SK-N-SH treated with all-trans-retinoic acid at 6 μM for 48 hours (cell line): Measurements from ENCODE around the gene SIDT1.

ENCODE experiments used
- ATAC-seq: fragments of 200-7000 bp; cut with Tn5 transposase; 3 replicates; pipeline ENCODE4 v1.9.1; 2020; ENCODE audit warnings: mild to moderate bottlenecking, moderate library complexity
- BACH2 ChIP-seq: fragments of 250-450 bp; sonication (Bioruptor Pico); IDR thresholded peaks from 2 replicates; pipeline ENCODE4 v1.9.0; 2021; ENCODE audit warnings: mild to moderate bottlenecking, borderline replicate concordance
- CSDC2 ChIP-seq: fragments of 250-450 bp; sonication (Bioruptor Pico); IDR thresholded peaks from 2 replicates; pipeline ENCODE4 v1.5.0; 2020; ENCODE audit warnings: mild to moderate bottlenecking, moderate library complexity
- GLIS3 ChIP-seq: fragments of 250-450 bp; sonication (Bioruptor Pico); IDR thresholded peaks from 2 replicates; pipeline ENCODE4 v1.5.0; 2020; ENCODE audit warnings: mild to moderate bottlenecking, moderate library complexity
- ISL1 ChIP-seq: fragments of 250-450 bp; sonication (Bioruptor Pico); IDR thresholded peaks from 2 replicates; pipeline ENCODE4 v2.1.2; 2022; ENCODE audit warnings: mild to moderate bottlenecking, moderate library complexity
- OSR1 ChIP-seq: fragments of 250-450 bp; sonication (Bioruptor Pico); IDR thresholded peaks from 2 replicates; pipeline ENCODE4 v1.8.0; 2022; ENCODE audit warnings: moderate library complexity, mild to moderate bottlenecking, inconsistent platforms
- PPARA ChIP-seq: fragments of 250-450 bp; sonication (Bioruptor Pico); IDR thresholded peaks from 2 replicates; pipeline ENCODE4 v1.5.0; 2020; ENCODE audit warnings: mild to moderate bottlenecking, borderline replicate concordance
- RARB ChIP-seq: fragments of 250-450 bp; sonication (Bioruptor Pico); IDR thresholded peaks from 2 replicates; pipeline ENCODE4 v1.8.0; 2021; ENCODE audit warnings: mild to moderate bottlenecking, moderate library complexity
- SNAI2 ChIP-seq: fragments of 250-450 bp; sonication (Bioruptor Pico); IDR thresholded peaks from 2 replicates; pipeline ENCODE4 v1.5.0; 2020; ENCODE audit warnings: mild to moderate bottlenecking, moderate library complexity
- TCF4 ChIP-seq: fragments of 250-450 bp; sonication (Bioruptor Pico); IDR thresholded peaks from 2 replicates; pipeline ENCODE4 v1.8.0; 2021; ENCODE audit warnings: mild to moderate bottlenecking, moderate library complexity, borderline replicate concordance
- ZC3H10 ChIP-seq: fragments of 250-450 bp; sonication (Bioruptor Pico); IDR thresholded peaks from 2 replicates; pipeline ENCODE4 v1.5.1; 2021; ENCODE audit warnings: mild to moderate bottlenecking, moderate library complexity
- ZNF565 ChIP-seq: fragments of 450-650 bp; formaldehyde crosslinking; conservative IDR thresholded peaks from 2 replicates; pipeline ENCODE4 v1.5.0; 2020; ENCODE audit warnings: low read depth, mild to moderate bottlenecking, moderate library complexity
- ZNF70 ChIP-seq: fragments of 450-650 bp; formaldehyde crosslinking; IDR thresholded peaks from 2 replicates; pipeline ENCODE4 v1.5.0; 2020; ENCODE audit warnings: mild to moderate bottlenecking, moderate library complexity
- TF ChIP-seq, protein P1 (sequence below): fragments of 250-450 bp; sonication (Bioruptor Pico); IDR thresholded peaks from 2 replicates; pipeline ENCODE4 v1.5.0; 2020; ENCODE audit warnings: mild to moderate bottlenecking, moderate library complexity
- TF ChIP-seq, protein P2 (sequence below): fragments of 250-450 bp; sonication (Bioruptor Pico); IDR thresholded peaks from 2 replicates; pipeline ENCODE4 v1.8.0; 2020; ENCODE audit warnings: mild to moderate bottlenecking, moderate library complexity, borderline replicate concordance
- TF ChIP-seq, protein P3 (sequence below): fragments of 250-450 bp; sonication (Bioruptor Pico); IDR thresholded peaks from 2 replicates; pipeline ENCODE4 v1.5.1; 2021; ENCODE audit warnings: mild to moderate bottlenecking, moderate library complexity
- TF ChIP-seq, protein P4 (sequence below): fragments of 250-450 bp; sonication (Bioruptor Pico); IDR thresholded peaks from 2 replicates; pipeline ENCODE4 v1.5.1; 2020; ENCODE audit warnings: low read depth, mild to moderate bottlenecking, moderate library complexity
- TF ChIP-seq, protein P5 (sequence below): fragments of 250-450 bp; sonication (Bioruptor Pico); IDR thresholded peaks from 2 replicates; pipeline ENCODE4 v1.8.0; 2021; ENCODE audit warnings: low read depth, mild to moderate bottlenecking, moderate library complexity, borderline replicate concordance

SIDT1 gene

DNA sequence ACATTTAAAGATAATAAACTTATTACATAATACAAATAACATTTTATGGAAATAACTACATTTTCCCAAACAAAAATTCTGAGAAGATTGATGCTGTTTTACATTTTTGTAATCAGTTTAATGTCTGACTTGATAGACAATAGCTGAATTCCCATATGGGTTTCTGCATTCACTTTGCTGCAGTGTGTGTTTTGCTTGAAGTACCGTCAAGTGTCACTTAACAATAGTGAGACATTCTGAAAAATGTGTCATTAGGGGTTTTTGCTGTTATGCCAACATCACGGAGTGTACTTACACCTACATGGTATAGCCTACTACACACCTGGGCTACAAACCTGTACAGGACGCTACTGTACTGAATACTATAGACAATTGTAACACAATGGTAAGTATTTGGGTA lies 106.6 kb downstream of the SIDT1 start:
- ATAC-seq = no peak
- no peak for TF ChIP-seq BACH2 (CRISPR knock-in tag)
- TF ChIP-seq, protein P1, sequence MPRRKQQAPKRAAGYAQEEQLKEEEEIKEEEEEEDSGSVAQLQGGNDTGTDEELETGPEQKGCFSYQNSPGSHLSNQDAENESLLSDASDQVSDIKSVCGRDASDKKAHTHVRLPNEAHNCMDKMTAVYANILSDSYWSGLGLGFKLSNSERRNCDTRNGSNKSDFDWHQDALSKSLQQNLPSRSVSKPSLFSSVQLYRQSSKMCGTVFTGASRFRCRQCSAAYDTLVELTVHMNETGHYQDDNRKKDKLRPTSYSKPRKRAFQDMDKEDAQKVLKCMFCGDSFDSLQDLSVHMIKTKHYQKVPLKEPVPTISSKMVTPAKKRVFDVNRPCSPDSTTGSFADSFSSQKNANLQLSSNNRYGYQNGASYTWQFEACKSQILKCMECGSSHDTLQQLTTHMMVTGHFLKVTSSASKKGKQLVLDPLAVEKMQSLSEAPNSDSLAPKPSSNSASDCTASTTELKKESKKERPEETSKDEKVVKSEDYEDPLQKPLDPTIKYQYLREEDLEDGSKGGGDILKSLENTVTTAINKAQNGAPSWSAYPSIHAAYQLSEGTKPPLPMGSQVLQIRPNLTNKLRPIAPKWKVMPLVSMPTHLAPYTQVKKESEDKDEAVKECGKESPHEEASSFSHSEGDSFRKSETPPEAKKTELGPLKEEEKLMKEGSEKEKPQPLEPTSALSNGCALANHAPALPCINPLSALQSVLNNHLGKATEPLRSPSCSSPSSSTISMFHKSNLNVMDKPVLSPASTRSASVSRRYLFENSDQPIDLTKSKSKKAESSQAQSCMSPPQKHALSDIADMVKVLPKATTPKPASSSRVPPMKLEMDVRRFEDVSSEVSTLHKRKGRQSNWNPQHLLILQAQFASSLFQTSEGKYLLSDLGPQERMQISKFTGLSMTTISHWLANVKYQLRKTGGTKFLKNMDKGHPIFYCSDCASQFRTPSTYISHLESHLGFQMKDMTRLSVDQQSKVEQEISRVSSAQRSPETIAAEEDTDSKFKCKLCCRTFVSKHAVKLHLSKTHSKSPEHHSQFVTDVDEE (CRISPR knock-in tag) = no peak
- TF ChIP-seq, all 23 proteins: peak for 0

DNA sequence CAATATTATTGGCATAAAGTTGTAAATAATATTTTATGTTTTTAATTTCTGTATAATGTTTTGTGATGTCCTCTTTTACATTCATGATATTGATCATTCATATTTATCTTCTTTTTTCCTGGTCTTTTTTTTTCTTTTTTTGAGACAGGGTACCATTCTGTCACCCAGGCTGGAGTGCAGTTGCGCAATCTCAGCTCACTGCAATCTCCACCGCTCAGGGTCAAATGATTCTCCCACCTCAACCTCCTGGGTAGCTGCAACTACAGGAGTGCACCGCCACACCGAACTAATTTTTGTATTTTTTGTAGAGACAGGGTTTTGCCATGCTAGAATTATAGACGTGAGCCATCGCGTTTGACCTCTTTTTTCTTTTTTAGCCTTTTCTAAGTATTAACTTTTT lies 111.2 kb downstream of the SIDT1 start:
- no peak for ATAC-seq
- TF ChIP-seq, protein P2, sequence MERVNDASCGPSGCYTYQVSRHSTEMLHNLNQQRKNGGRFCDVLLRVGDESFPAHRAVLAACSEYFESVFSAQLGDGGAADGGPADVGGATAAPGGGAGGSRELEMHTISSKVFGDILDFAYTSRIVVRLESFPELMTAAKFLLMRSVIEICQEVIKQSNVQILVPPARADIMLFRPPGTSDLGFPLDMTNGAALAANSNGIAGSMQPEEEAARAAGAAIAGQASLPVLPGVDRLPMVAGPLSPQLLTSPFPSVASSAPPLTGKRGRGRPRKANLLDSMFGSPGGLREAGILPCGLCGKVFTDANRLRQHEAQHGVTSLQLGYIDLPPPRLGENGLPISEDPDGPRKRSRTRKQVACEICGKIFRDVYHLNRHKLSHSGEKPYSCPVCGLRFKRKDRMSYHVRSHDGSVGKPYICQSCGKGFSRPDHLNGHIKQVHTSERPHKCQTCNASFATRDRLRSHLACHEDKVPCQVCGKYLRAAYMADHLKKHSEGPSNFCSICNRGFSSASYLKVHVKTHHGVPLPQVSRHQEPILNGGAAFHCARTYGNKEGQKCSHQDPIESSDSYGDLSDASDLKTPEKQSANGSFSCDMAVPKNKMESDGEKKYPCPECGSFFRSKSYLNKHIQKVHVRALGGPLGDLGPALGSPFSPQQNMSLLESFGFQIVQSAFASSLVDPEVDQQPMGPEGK (CRISPR knock-in tag) = no peak
- TF ChIP-seq RARB (CRISPR knock-in tag) = no peak
- TF ChIP-seq, protein P3, sequence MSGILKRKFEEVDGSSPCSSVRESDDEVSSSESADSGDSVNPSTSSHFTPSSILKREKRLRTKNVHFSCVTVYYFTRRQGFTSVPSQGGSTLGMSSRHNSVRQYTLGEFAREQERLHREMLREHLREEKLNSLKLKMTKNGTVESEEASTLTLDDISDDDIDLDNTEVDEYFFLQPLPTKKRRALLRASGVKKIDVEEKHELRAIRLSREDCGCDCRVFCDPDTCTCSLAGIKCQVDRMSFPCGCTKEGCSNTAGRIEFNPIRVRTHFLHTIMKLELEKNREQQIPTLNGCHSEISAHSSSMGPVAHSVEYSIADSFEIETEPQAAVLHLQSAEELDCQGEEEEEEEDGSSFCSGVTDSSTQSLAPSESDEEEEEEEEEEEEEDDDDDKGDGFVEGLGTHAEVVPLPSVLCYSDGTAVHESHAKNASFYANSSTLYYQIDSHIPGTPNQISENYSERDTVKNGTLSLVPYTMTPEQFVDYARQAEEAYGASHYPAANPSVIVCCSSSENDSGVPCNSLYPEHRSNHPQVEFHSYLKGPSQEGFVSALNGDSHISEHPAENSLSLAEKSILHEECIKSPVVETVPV (CRISPR knock-in tag) = no peak

DNA sequence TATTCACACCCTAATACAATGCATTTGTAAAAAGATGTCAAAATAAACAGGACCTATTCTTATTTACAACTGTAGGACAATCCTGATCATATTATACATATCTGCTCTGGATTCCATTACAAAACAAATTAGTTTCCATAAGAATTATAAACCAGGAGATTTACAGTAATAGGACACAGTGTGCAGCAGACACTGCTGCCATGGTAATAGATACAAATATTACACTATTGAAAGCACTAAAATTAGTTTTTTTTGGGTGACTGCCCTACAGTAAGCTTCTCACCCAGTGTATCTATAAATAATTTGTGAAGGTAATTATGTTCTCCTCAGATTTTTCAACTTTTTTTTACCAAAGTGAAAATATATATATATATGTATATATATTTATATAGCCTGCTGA lies 116.2 kb downstream of the SIDT1 start:
- no peak for TF ChIP-seq ZNF565 (CRISPR knock-in tag)
- TF ChIP-seq TCF4 (CRISPR knock-in tag) = no peak
- TF ChIP-seq RARB (CRISPR knock-in tag) = no peak
- TF ChIP-seq PPARA (CRISPR knock-in tag) = no peak
- ATAC-seq = no peak

DNA sequence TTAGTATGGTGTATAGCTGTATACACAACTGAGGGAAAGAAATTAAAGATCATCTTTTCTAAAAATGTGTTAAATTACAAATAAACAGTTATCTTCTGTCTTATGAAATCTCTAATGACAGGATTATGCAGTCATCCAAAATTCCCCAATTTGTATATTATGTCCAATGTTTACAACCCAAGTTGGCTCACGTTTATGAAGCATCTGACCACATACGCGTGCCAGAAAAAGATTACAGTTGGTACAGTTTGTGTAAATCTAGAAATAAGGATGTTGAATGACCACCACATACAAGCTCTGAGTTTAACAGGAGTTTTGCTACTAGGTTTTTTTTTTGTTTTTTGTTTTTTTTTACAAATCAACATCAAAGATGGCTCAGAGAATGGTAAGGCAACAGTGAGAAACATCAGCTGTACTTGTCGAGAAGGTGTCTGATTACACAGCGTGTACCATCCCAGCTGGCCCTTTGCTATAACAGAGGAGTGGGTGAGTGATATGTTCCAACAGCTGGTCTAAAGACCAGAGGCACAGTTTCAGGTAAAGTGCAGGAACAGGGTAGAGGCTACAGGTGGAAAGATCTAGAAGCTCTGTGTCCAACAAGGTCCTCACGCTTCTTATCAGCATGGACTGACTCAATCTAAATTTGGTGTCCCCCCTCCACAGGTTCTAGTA lies 117.0 kb downstream of the SIDT1 start:
- TF ChIP-seq ISL1 (CRISPR knock-in tag) = no peak
- no peak for TF ChIP-seq ZC3H10 (CRISPR knock-in tag)
- TF ChIP-seq, protein P4, sequence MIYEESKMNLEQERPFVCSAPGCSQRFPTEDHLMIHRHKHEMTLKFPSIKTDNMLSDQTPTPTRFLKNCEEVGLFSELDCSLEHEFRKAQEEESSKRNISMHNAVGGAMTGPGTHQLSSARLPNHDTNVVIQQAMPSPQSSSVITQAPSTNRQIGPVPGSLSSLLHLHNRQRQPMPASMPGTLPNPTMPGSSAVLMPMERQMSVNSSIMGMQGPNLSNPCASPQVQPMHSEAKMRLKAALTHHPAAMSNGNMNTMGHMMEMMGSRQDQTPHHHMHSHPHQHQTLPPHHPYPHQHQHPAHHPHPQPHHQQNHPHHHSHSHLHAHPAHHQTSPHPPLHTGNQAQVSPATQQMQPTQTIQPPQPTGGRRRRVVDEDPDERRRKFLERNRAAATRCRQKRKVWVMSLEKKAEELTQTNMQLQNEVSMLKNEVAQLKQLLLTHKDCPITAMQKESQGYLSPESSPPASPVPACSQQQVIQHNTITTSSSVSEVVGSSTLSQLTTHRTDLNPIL (CRISPR knock-in tag) = no peak
- TF ChIP-seq ZNF70 (CRISPR knock-in tag) = no peak
- TF ChIP-seq, protein P2 (CRISPR knock-in tag) = no peak
- TF ChIP-seq BACH2 (CRISPR knock-in tag) = no peak
- TF ChIP-seq TCF4 (CRISPR knock-in tag) = no peak
- TF ChIP-seq PPARA (CRISPR knock-in tag) = no peak
- no peak for TF ChIP-seq CSDC2
- TF ChIP-seq RARB (CRISPR knock-in tag) = no peak
- no peak for ATAC-seq

DNA sequence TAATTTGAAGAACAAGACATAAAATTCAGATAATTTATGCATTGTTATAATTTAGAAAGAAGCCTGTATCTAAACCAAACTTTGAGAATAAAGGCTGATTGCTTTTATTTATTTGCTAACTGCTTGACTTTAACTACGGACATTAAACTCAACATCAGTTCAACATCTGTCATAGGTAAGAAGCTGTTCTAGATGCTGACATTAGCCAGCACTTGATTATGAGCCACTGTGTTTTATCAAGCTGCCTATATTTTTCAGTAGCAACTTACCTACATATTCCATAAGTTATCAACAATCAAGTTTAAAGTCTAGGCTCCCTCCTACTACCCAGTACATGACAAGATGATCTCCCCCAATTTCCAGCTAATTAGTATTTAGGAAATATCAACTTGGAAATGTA lies 122.0 kb downstream of the SIDT1 start:
- no peak for ATAC-seq
- TF ChIP-seq OSR1 (CRISPR knock-in tag) (no peak), GLIS3 (no peak), SNAI2 (CRISPR knock-in tag) (no peak), ZNF565 (CRISPR knock-in tag) (no peak), ZC3H10 (CRISPR knock-in tag) (no peak), RARB (CRISPR knock-in tag) (no peak), ZNF70 (CRISPR knock-in tag) (no peak)
- TF ChIP-seq, protein P2 (CRISPR knock-in tag) = no peak
- TF ChIP-seq, protein P5, sequence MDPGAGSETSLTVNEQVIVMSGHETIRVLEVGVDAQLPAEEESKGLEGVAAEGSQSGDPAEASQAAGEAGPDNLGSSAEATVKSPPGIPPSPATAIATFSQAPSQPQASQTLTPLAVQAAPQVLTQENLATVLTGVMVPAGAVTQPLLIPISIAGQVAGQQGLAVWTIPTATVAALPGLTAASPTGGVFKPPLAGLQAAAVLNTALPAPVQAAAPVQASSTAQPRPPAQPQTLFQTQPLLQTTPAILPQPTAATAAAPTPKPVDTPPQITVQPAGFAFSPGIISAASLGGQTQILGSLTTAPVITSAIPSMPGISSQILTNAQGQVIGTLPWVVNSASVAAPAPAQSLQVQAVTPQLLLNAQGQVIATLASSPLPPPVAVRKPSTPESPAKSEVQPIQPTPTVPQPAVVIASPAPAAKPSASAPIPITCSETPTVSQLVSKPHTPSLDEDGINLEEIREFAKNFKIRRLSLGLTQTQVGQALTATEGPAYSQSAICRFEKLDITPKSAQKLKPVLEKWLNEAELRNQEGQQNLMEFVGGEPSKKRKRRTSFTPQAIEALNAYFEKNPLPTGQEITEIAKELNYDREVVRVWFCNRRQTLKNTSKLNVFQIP = no peak
- TF ChIP-seq, protein P3 (CRISPR knock-in tag) = no peak
